Measurements from ENCODE around the gene MEGF6.

MEGF6 gene

DNA sequence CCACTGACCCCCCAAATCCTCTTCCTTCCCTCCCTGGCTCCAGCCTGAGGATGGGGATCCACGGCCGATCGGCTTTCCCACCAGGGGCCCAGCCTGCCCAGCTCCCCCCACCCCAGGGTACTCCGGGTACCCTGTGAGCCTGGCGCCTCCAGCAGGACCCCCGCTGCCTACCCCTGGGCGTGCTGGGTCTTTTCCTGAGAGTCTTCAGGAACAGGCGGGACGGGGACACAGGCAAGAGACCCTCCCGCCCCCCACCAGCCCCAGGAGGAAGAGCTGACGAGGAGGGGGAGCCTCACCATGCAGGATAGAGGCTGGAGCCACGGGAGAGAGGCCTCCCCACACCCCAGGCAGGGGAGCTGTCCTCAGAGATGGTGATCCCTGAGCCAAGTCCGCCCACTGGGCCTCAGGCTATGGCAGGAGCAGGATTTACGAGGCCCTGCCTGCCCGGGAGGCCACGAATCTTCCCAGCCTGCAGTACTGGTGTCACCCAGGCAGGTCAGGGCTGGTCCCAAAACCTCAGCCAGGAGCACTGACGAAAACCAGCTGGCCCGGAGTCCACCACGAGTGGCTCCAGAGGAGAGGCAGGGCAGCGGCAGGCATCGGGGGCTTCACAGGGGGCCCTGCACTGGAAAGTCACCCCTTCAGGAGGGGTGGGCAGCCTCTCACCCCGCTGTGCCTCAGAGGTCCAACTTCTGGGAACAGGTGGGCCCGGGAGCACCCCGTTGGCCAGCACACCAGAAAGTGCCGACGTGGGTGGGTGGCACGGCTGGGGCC, 58.0 kb downstream of the MEGF6 start:
- TF ChIP-seq CTCF (IDR thresholded peaks at IDR 0.05; ENCODE audit: low read depth, low read length, poor library complexity, severe bottlenecking) (no peak), EZH2phosphoT487 (IDR thresholded peaks at IDR 0.05; ENCODE audit: borderline replicate concordance, low read length) (no peak)
- H3K9me2 ChIP-seq (replicated peaks; ENCODE audit: control insufficient read depth, low read length): no peaks in the 10 kb centered on the region
- no peaks in the 10 kb centered on the region for H3K27me3 ChIP-seq (ENCODE audit: control insufficient read depth, low read length)
- H3K4me3 ChIP-seq (ENCODE audit: low read length): no peak overlapping the region
- H3K79me2 ChIP-seq (ENCODE audit: control insufficient read depth, low read length): no peaks in the 10 kb centered on the region
- H3K27ac ChIP-seq (ENCODE audit: low read depth, low read length): no peak overlapping the region
- H3K9me3 ChIP-seq (ENCODE audit: control insufficient read depth, insufficient read depth, low read length): no peaks in the 10 kb centered on the region
- no peaks in the 10 kb centered on the region for H3K4me1 ChIP-seq (ENCODE audit: control insufficient read depth, low read length)
- H4K20me1 ChIP-seq (ENCODE audit: control insufficient read depth, insufficient read depth, low read depth, low read length): no peaks in the 10 kb centered on the region
- no peaks in the 10 kb centered on the region for H3K36me3 ChIP-seq (ENCODE audit: control insufficient read depth, low read length)
- no peaks in the 10 kb centered on the region for H3F3A ChIP-seq (ENCODE audit: control insufficient read depth, insufficient read depth)
- H3K4me2 ChIP-seq (ENCODE audit: low read length): no peak overlapping the region

GRCh38 chr1:3552751-3553150, 58.6 kb downstream of the MEGF6 start:
- H3K27ac ChIP-seq (ENCODE audit: low read depth, low read length): no peak overlapping the region
- H3K79me2 ChIP-seq (ENCODE audit: control insufficient read depth, low read length): no peaks in the 10 kb centered on the region

GRCh38 chr1:3552176-3552575, 59.1 kb downstream of the MEGF6 start:
- H3K9me2 ChIP-seq (replicated peaks; ENCODE audit: control insufficient read depth, low read length): no peaks in the 10 kb centered on the region
- no peaks in the 10 kb centered on the region for H3K27me3 ChIP-seq (ENCODE audit: control insufficient read depth, low read length)

More at GRCh38 chr1:3552751-3553150, 58.6 kb downstream of the MEGF6 start:
- Histone ChIP-seq H4K20me1 (ENCODE audit: control insufficient read depth, insufficient read depth, low read depth, low read length) (no peaks in the 10 kb centered on the region), H3K27me3 (ENCODE audit: control insufficient read depth, low read length) (no peaks in the 10 kb centered on the region), H3K36me3 (ENCODE audit: control insufficient read depth, low read length) (no peaks in the 10 kb centered on the region), H3K4me1 (ENCODE audit: control insufficient read depth, low read length) (no peaks in the 10 kb centered on the region), H3K9me2 (replicated peaks; ENCODE audit: control insufficient read depth, low read length) (no peaks in the 10 kb centered on the region), H3K4me3 (ENCODE audit: low read length) (no peak overlapping the region), H3F3A (ENCODE audit: control insufficient read depth, insufficient read depth) (no peaks in the 10 kb centered on the region), H3K4me2 (ENCODE audit: low read length) (no peak overlapping the region), H3K9me3 (ENCODE audit: control insufficient read depth, insufficient read depth, low read length) (no peaks in the 10 kb centered on the region)
- TF ChIP-seq CTCF (IDR thresholded peaks at IDR 0.05; ENCODE audit: low read depth, low read length, poor library complexity, severe bottlenecking) (no peak), EZH2phosphoT487 (IDR thresholded peaks at IDR 0.05; ENCODE audit: borderline replicate concordance, low read length) (no peak)

More at GRCh38 chr1:3552176-3552575, 59.1 kb downstream of the MEGF6 start:
- H3K4me2 ChIP-seq (ENCODE audit: low read length): no peak overlapping the region
- TF ChIP-seq CTCF (IDR thresholded peaks at IDR 0.05; ENCODE audit: low read depth, low read length, poor library complexity, severe bottlenecking) (no peak), EZH2phosphoT487 (IDR thresholded peaks at IDR 0.05; ENCODE audit: borderline replicate concordance, low read length) (no peak)
- H3K79me2 ChIP-seq (ENCODE audit: control insufficient read depth, low read length): no peaks in the 10 kb centered on the region
- H3K9me3 ChIP-seq (ENCODE audit: control insufficient read depth, insufficient read depth, low read length): no peaks in the 10 kb centered on the region
- no peak overlapping the region for H3K4me3 ChIP-seq (ENCODE audit: low read length)
- no peaks in the 10 kb centered on the region for H3K36me3 ChIP-seq (ENCODE audit: control insufficient read depth, low read length)
- no peaks in the 10 kb centered on the region for H4K20me1 ChIP-seq (ENCODE audit: control insufficient read depth, insufficient read depth, low read depth, low read length)
- H3F3A ChIP-seq (ENCODE audit: control insufficient read depth, insufficient read depth): no peaks in the 10 kb centered on the region
- no peak overlapping the region for H3K27ac ChIP-seq (ENCODE audit: low read depth, low read length)
- H3K4me1 ChIP-seq (ENCODE audit: control insufficient read depth, low read length): no peaks in the 10 kb centered on the region
